GM12878 (cell line): Measurements from ENCODE around the gene SLC66A3. TPM values are rescaled to one million over a fixed set of nuclear protein-coding genes. Genes with fewer than 3 reads are reported as not detected.

ENCODE experiments used
- ATAC-seq: fragments of 200-7000 bp; cut with Tn5 transposase; 3 replicates; pipeline ENCODE4 v1.9.1; 2020; ENCODE audit warnings: mild to moderate bottlenecking, moderate library complexity
- BruUV-seq: library from RNA; stranded (reverse); fragments of 400-500 nt; replicated peaks from 2 replicates; lab custom pipeline; 2021; lab: Mats Ljungman, UMichigan
- CTCF ChIA-PET: fragments of 300-600 bp; sonication (Branson Sonifier 250); formaldehyde crosslinking; extraction: SDS; loops from one replicate; lab custom pipeline; 2021; ENCODE audit warnings: inconsistent platforms; lab: Yijun Ruan, JAX
- POLR2A ChIA-PET: fragments of 350-600 bp; formaldehyde crosslinking; extraction: SDS; loops from one replicate; lab custom pipeline; 2021; ENCODE audit warnings: inconsistent platforms; lab: Charles Lee
- RAD21 ChIA-PET: fragments of 300-600 bp; sonication (Branson Sonifier 250); formaldehyde crosslinking; loops from one replicate; lab custom pipeline; 2023; ENCODE audit warnings: antibody characterized with exemption; ENCODE audit not compliant: unreplicated experiment; lab: Charles Lee
- SMC1A ChIA-PET: fragments of 300-600 bp; sonication (Branson Sonifier 250); formaldehyde crosslinking; loops from one replicate; lab custom pipeline; 2023; ENCODE audit not compliant: unreplicated experiment, uncharacterized antibody; lab: Charles Lee
- DNase-seq: peaks from one replicate; pipeline ENCODE4 v3.0.0-alpha.2; 2011; ENCODE audit warnings: low read depth, low spot score
- FAIRE-seq: peaks from 3 replicates; lab custom pipeline; 2011; peaks lifted over from hg19 to GRCh38; lab: Jason Lieb, UNC
- H2AFZ ChIP-seq: 2 replicates; pipeline ENCODE4 v1.6.0; 2011; ENCODE audit warnings: low read depth, low read length, control low read depth; ENCODE audit not compliant: control insufficient read depth
- H3K27ac ChIP-seq: 2 replicates; pipeline ENCODE4 v1.5.1; 2011; ENCODE audit warnings: control low read depth; ENCODE audit not compliant: control insufficient read depth, insufficient read depth
- H3K27me3 ChIP-seq, 2 experiments: replicated peaks in 1 of 2; 2 replicates each; pipeline versions ENCODE4 v1.6.0 to v1.6.1; 2011; ENCODE audit warnings: low read length in 1 of 2; ENCODE audit not compliant: control insufficient read depth in 2 of 2, insufficient read depth in 2 of 2
- H3K36me3 ChIP-seq, 2 experiments: 2 replicates each; pipeline ENCODE4 v1.5.1; 2011; ENCODE audit warnings: low read length in 1 of 2; ENCODE audit not compliant: control insufficient read depth in 2 of 2, insufficient read depth in 2 of 2
- H3K4me1 ChIP-seq: 2 replicates; pipeline ENCODE4 v1.6.1; 2011; ENCODE audit warnings: mild to moderate bottlenecking, low read length, moderate library complexity, mixed read lengths; ENCODE audit not compliant: control insufficient read depth, insufficient read depth
- H3K4me2 ChIP-seq: 2 replicates; pipeline ENCODE4 v1.6.0; 2011; ENCODE audit warnings: control low read depth; ENCODE audit not compliant: control insufficient read depth, insufficient read depth
- H3K4me3 ChIP-seq: fragments of 200-600 bp; sonication (generic); 2 replicates; pipeline ENCODE4 v1.5.1; 2016
- H3K79me2 ChIP-seq: 2 replicates; pipeline ENCODE4 v1.6.0; 2011; ENCODE audit warnings: low read length; ENCODE audit not compliant: control insufficient read depth, insufficient read depth
- H3K9ac ChIP-seq: 2 replicates; pipeline ENCODE4 v1.8.0; 2011; ENCODE audit warnings: low read length, control low read depth, mixed read lengths; ENCODE audit not compliant: control insufficient read depth, insufficient read depth
- H3K9me3 ChIP-seq: replicated peaks from 3 replicates; pipeline ENCODE4 v1.5.1; 2011; ENCODE audit warnings: mild to moderate bottlenecking, low read length; ENCODE audit not compliant: control insufficient read depth, insufficient read depth
- H4K20me1 ChIP-seq: 2 replicates; pipeline ENCODE4 v1.6.0; 2011; ENCODE audit not compliant: control insufficient read depth, insufficient read depth
- BCLAF1 ChIP-seq: fragments of 450-650 bp; IDR thresholded peaks from 2 replicates; pipeline ENCODE4 v1.6.1; 2017; ENCODE audit warnings: antibody characterized with exemption, mild to moderate bottlenecking, moderate library complexity
- BRCA1 ChIP-seq: IDR thresholded peaks from 2 replicates; pipeline ENCODE4 v1.6.1; 2011; ENCODE audit warnings: low read depth, low read length, improper control_type of control experiment
- FOXK2 ChIP-seq: fragments of 450-650 bp; IDR thresholded peaks from 2 replicates; pipeline ENCODE4 v1.6.1; 2017; ENCODE audit warnings: mild to moderate bottlenecking, moderate library complexity
- KDM1A ChIP-seq: fragments of 200-600 bp; sonication (generic); IDR thresholded peaks from 2 replicates; pipeline ENCODE4 v1.6.1; 2016; ENCODE audit warnings: borderline replicate concordance
- MAX ChIP-seq: IDR thresholded peaks from 2 replicates; pipeline ENCODE4 v1.6.1; 2012; ENCODE audit warnings: low read depth, low read length, improper control_type of control experiment
- MTA3 ChIP-seq: IDR thresholded peaks from 2 replicates; pipeline ENCODE4 v1.6.1; 2012; ENCODE audit warnings: low read length, inconsistent platforms, borderline replicate concordance
- NFXL1 ChIP-seq: fragments of 450-650 bp; IDR thresholded peaks from 2 replicates; pipeline ENCODE4 v1.6.1; 2017; ENCODE audit warnings: antibody characterized with exemption, mild to moderate bottlenecking, borderline replicate concordance
- NR2C2 ChIP-seq: IDR thresholded peaks from 2 replicates; pipeline ENCODE4 v1.6.1; 2011; ENCODE audit warnings: borderline replicate concordance, low read depth; ENCODE audit not compliant: control insufficient read depth, insufficient read length
- PBX3 ChIP-seq: IDR thresholded peaks from 2 replicates; pipeline ENCODE4 v1.6.1; 2011; ENCODE audit warnings: mild to moderate bottlenecking, low read depth, low read length, moderate library complexity; ENCODE audit not compliant: insufficient replicate concordance
- RAD21 ChIP-seq: IDR thresholded peaks from 2 replicates; pipeline ENCODE4 v1.6.1; 2011; ENCODE audit warnings: mild to moderate bottlenecking, low read depth, low read length, moderate library complexity; ENCODE audit not compliant: insufficient read depth
- RCOR1 ChIP-seq: conservative IDR thresholded peaks from 2 replicates; pipeline ENCODE4 v1.6.1; 2012; ENCODE audit warnings: low read depth, low read length, improper control_type of control experiment
- RELA ChIP-seq: fragments of 450-650 bp; IDR thresholded peaks from 2 replicates; pipeline ENCODE4 v1.8.0; 2014; ENCODE audit warnings: borderline replicate concordance; ENCODE audit not compliant: partially characterized antibody
- USF1 ChIP-seq: IDR thresholded peaks from 2 replicates; pipeline ENCODE4 v1.6.1; 2011; ENCODE audit warnings: borderline replicate concordance, low read depth, mild to moderate bottlenecking, moderate library complexity, mixed read lengths, low read length; ENCODE audit not compliant: insufficient read depth; ENCODE audit errors: extremely low read length
- WGBS: methylation state at CpG from one replicate; pipeline ENCODE4 v1.1.6; 2016; ENCODE audit warnings: low lambda C conversion rate; ENCODE audit not compliant: insufficient replicate concordance, insufficient coverage; ENCODE audit errors: missing lambda C conversion rate; 5-methylcytosine and 5-hydroxymethylcytosine counted together
- in situ Hi-C: fragments of 300-500 bp; cut with MboI; formaldehyde crosslinking; loops from 9 replicates; pipeline ENCODE4 v1.14.3; 2018; ENCODE audit warnings: mixed read lengths
- intact Hi-C: fragments of 100-400 bp; cut with micrococcal nuclease; formaldehyde crosslinking; loops from one replicate; pipeline ENCODE4 v1.14.2; 2022; ENCODE audit not compliant: unreplicated experiment
- polyA plus RNA-seq, 11 experiments: library from polyadenylated mRNA; depleted of rRNA in 4 of 11; unstranded in 6 of 11; stranded (reverse) in 5 of 11; fragments of >200 nt; fragmentation: Nextera tagmentation in 4 of 11; fragmentation: Illumina TruSeq in 1 of 11; extraction: Ambion mirVana in 4 of 11; extraction: Trizol in 1 of 11; gene quantifications; 1 replicate in 1 of 11; 2 replicates in 10 of 11; pipeline versions ENCODE4 v1.2.1 to v1.2.3, GENCODE V29; 2011 to 2016; ENCODE audit warnings: inconsistent platforms in 2 of 11, missing spikeins in 2 of 11, low read depth in 1 of 11
- total RNA-seq, 4 experiments: library from RNA; depleted of rRNA in 3 of 4; stranded (reverse); fragments of >200 nt in 3 of 4; fragmentation: Illumina TruSeq in 1 of 4; extraction: Trizol in 1 of 4; gene quantifications; 2 replicates each; pipeline versions ENCODE4 v1.2.1 to v1.2.3, GENCODE V29; 2013 to 2021

SLC66A3 gene
- total and polyA plus RNA-seq, 10 of the 15 experiments (the other 5 are each of a cell fraction or from before 2014, with no cell fraction given): 1.4 to 14.2 (median 6.4) TPM

GRCh38 chr2:11144738-11145079, 10.6 kb upstream of the SLC66A3 start:
- ChIA-PET CTCF (interaction anchor here (0.7 to 1.0 kb wide), 2 partner anchors 31 to 567 kb away, joined by 3 to 4 read pairs; no protein-coding TSS in a partner anchor), POLR2A (no interaction called here), SMC1A (no interaction called here)
- WGBS: 61% methylated on average over 6 of the region's 6 CpGs
- Histone ChIP-seq H3K9ac (no peak overlapping the region), H3K79me2 (no peaks in the 10 kb centered on the region), H3K27me3 (peaks cover 0 to 3% of the 10 kb centered on the region in 2 experiments; a peak in 1 of 4 replicates)
- DNase-seq: no peak
- TF ChIP-seq FOXK2 (no peak), NR2C2 (no peak), USF1 (no peak), RCOR1 (no peak), BRCA1 (no peak), KDM1A (no peak), PBX3 (no peak), MAX (no peak), BCLAF1 (no peak), RELA (no peak), MTA3 (no peak), RAD21 (no peak), NFXL1 (no peak)
- TF ChIP-seq, all 136 proteins: peak for 0
- FAIRE-seq (no peak), ATAC-seq (no peak)
- RAD21 ChIA-PET: interaction anchor here (1.0 to 1.4 kb wide), 2 partner anchors 11 to 12 kb away, joined by 3 to 5 read pairs; a partner anchor contains a TSS
- H3K27ac ChIP-seq: no peak overlapping the region
- no peaks in the 10 kb centered on the region; the same call in 2 of the 3 replicates for H3K9me3 ChIP-seq
- no peaks in the 10 kb centered on the region for H3K36me3 ChIP-seq
- no peak overlapping the region for H2AFZ ChIP-seq
- no peaks in the 10 kb centered on the region for H3K4me1 ChIP-seq
- H4K20me1 ChIP-seq: no peaks in the 10 kb centered on the region
- intact Hi-C loops (no loop called here), in situ Hi-C loops (no loop called here)
- H3K4me2 ChIP-seq: no peak overlapping the region
- no TSS peak for BruUV-seq
- H3K4me3 ChIP-seq: no peak overlapping the region
